Endodermal cell (in vitro differentiated cells): ENCODE measurements around the gene CUL9. TPM values are rescaled to one million over a fixed set of nuclear protein-coding genes. Genes with fewer than 3 reads are reported as not detected.

ENCODE experiments used
- DNase-seq: peaks from one replicate; pipeline ENCODE4 v3.0.0-alpha.2; 2017
- H3K27ac ChIP-seq: 2 replicates; pipeline ENCODE4 v1.5.1; 2013; ENCODE audit warnings: mild to moderate bottlenecking, low read depth, low read length, moderate library complexity
- H3K27me3 ChIP-seq: 2 replicates; pipeline ENCODE4 v1.6.1; 2013; ENCODE audit warnings: mild to moderate bottlenecking, low read length, moderate library complexity; ENCODE audit not compliant: insufficient read depth, control insufficient read depth, poor library complexity, severe bottlenecking
- H3K36me3 ChIP-seq: 2 replicates; pipeline ENCODE4 v1.7.0; 2013; ENCODE audit warnings: mild to moderate bottlenecking, low read length, moderate library complexity; ENCODE audit not compliant: control insufficient read depth, insufficient read depth
- H3K4me1 ChIP-seq: one replicate; pipeline ENCODE4 v1.7.0; 2013; ENCODE audit warnings: low read length; ENCODE audit not compliant: control insufficient read depth, insufficient read depth
- H3K4me3 ChIP-seq: 2 replicates; pipeline ENCODE4 v1.5.1; 2013; ENCODE audit warnings: mild to moderate bottlenecking, low read length, moderate library complexity
- H3K9ac ChIP-seq: 2 replicates; pipeline ENCODE4 v1.6.1; 2013; ENCODE audit warnings: mild to moderate bottlenecking, low read length, moderate library complexity; ENCODE audit not compliant: poor library complexity, severe bottlenecking; ENCODE audit errors: extremely low read depth
- H3K9me3 ChIP-seq: 2 replicates; pipeline ENCODE4 v1.6.1; 2013; ENCODE audit warnings: mild to moderate bottlenecking, low read length, moderate library complexity; ENCODE audit not compliant: control insufficient read depth
- H3K27ac Mint-ChIP-seq: 2 replicates; pipeline ENCODE4 v1.8.0; 2020; ENCODE audit warnings: mixed read lengths
- H3K27me3 Mint-ChIP-seq: 2 replicates; pipeline ENCODE4 v1.8.0; 2021; ENCODE audit warnings: mild to moderate bottlenecking, mixed read lengths; ENCODE audit not compliant: insufficient read depth
- H3K36me3 Mint-ChIP-seq: 2 replicates; pipeline ENCODE4 v1.8.0; 2020; ENCODE audit warnings: low read depth, mixed read lengths
- H3K4me1 Mint-ChIP-seq: 2 replicates; pipeline ENCODE4 v1.8.0; 2020; ENCODE audit warnings: mixed read lengths
- H3K4me3 Mint-ChIP-seq: 2 replicates; pipeline ENCODE4 v1.8.0; 2020; ENCODE audit warnings: mild to moderate bottlenecking, moderate library complexity, mixed read lengths
- H3K9me3 Mint-ChIP-seq: 2 replicates; pipeline ENCODE4 v1.8.0; 2020; ENCODE audit warnings: mild to moderate bottlenecking, mixed read lengths
- CTCF ChIP-seq: fragments of 200-600 bp; sonication (generic); conservative IDR thresholded peaks from 2 replicates; pipeline ENCODE4 v1.5.0; 2021; ENCODE audit warnings: antibody characterized with exemption, mild to moderate bottlenecking
- WGBS, 2 experiments: methylation state at CpG; one replicate each; pipeline versions ENCODE4 v1.1.5 to v1.1.7; 2013; ENCODE audit warnings: missing lambda C conversion rate in 2 of 2, mixed read lengths in 1 of 2; ENCODE audit not compliant: insufficient coverage in 1 of 2, insufficient read length in 1 of 2; 5-methylcytosine and 5-hydroxymethylcytosine counted together
- total RNA-seq, 2 donors: library from RNA; stranded (reverse); fragmentation: NEBNext Ultra II Directional in 1 of 2; extraction: Animal tissue kit (Norgen Biotek cat#: 25700) in 1 of 2; gene quantifications; 2 replicates in 1 of 2; 3 replicates in 1 of 2; pipeline ENCODE4 v1.2.1, GENCODE V29; 2021

CUL9 gene
- total RNA-seq, 2 donors from 2014 or later = 30.3 to 34.1 TPM

- H3K36me3 ChIP-seq = no peaks in the 10 kb centered on the region
- TF ChIP-seq CTCF = no peak
- H3K9ac ChIP-seq = no peak overlapping the region
- no peaks in the 10 kb centered on the region for H3K4me1 ChIP-seq
- H3K9me3 ChIP-seq = no peaks in the 10 kb centered on the region
- Mint-ChIP-seq H3K36me3 (no peaks in the 10 kb centered on the region), H3K4me3 (no peak overlapping the region), H3K4me1 (no peaks in the 10 kb centered on the region), H3K27me3 (peaks cover 48% of the 10 kb centered on the region), H3K9me3 (peaks cover 2% of the 10 kb centered on the region), H3K27ac (no peak overlapping the region)
- H3K4me3 ChIP-seq = no peak overlapping the region
- no peak for DNase-seq
- H3K27ac ChIP-seq = no peak overlapping the region
- H3K27me3 ChIP-seq = peaks cover 55% of the 10 kb centered on the region
- 57% methylated on average over 1 of the region's 2 CpGs; no CpG with 5 or more reads in 1 of the 2 experiments for WGBS, 2 experiments
Measured at GRCh38 chr6:43235841-43236240, 53.8 kb downstream of the CUL9 start.

- Histone ChIP-seq H3K9me3 (no peaks in the 10 kb centered on the region), H3K27ac (no peak overlapping the region), H3K4me1 (no peaks in the 10 kb centered on the region), H3K9ac (no peak overlapping the region), H3K36me3 (no peaks in the 10 kb centered on the region), H3K27me3 (peaks cover 69% of the 10 kb centered on the region), H3K4me3 (no peak overlapping the region)
- no peak for TF ChIP-seq CTCF
- Mint-ChIP-seq H3K4me1 (no peaks in the 10 kb centered on the region), H3K27me3 (peaks cover 23% of the 10 kb centered on the region), H3K36me3 (no peaks in the 10 kb centered on the region), H3K9me3 (peaks cover 2% of the 10 kb centered on the region), H3K27ac (no peak overlapping the region), H3K4me3 (no peak overlapping the region)
- WGBS, 2 experiments = 88% methylated on average over 2 of the region's 2 CpGs; no CpG with 5 or more reads in 1 of the 2 experiments
- no peak for DNase-seq
Measured at GRCh38 chr6:43239054-43239453, 57.1 kb downstream of the CUL9 start.

- no peak overlapping the region for H3K27ac ChIP-seq
- H3K27me3 Mint-ChIP-seq = peaks cover 19% of the 10 kb centered on the region
- peaks cover 2% of the 10 kb centered on the region for H3K9me3 Mint-ChIP-seq
- DNase-seq = no peak
- H3K27ac Mint-ChIP-seq = no peak overlapping the region
- no peak for TF ChIP-seq CTCF
- H3K36me3 ChIP-seq = no peaks in the 10 kb centered on the region
- peaks cover 88% of the 10 kb centered on the region for H3K27me3 ChIP-seq
- H3K9ac ChIP-seq = no peak overlapping the region
- H3K4me3 Mint-ChIP-seq = no peak overlapping the region
- no peaks in the 10 kb centered on the region for H3K9me3 ChIP-seq
- no peaks in the 10 kb centered on the region for H3K4me1 Mint-ChIP-seq
- H3K4me3 ChIP-seq = no peak overlapping the region
- no peaks in the 10 kb centered on the region for H3K36me3 Mint-ChIP-seq
- H3K4me1 ChIP-seq = no peaks in the 10 kb centered on the region
- WGBS, 2 experiments = 90 to 92% methylated on average over 1 of the region's 1 CpG
Measured at GRCh38 chr6:43240950-43241349, 59.0 kb downstream of the CUL9 start.
